Endothelial cell of umbilical vein (primary cell): ENCODE data around the gene CERK. TPM values are rescaled to one million over a fixed set of nuclear protein-coding genes. Genes with fewer than 3 reads are reported as not detected.

Experiments used
- BruUV-seq: library from RNA; stranded (reverse); fragments of 400-500 nt; replicated peaks from 2 replicates; lab custom pipeline; 2021; lab: Mats Ljungman, UMichigan
- CTCF ChIA-PET: fragments of 300-600, 350-600 bp; sonication (Branson Sonifier 250); formaldehyde crosslinking; loops from one replicate; lab custom pipeline; 2021; ENCODE audit warnings: antibody characterized with exemption, inconsistent platforms; lab: Charles Lee
- POLR2A ChIA-PET: fragments of 300-600, 350-600 bp; sonication (Branson Sonifier 250); formaldehyde crosslinking; loops from one replicate; lab custom pipeline; 2021; ENCODE audit warnings: antibody characterized with exemption, inconsistent platforms; lab: Charles Lee
- DNase-seq: peaks from one replicate; pipeline ENCODE4 v3.0.0-alpha.2; 2011; ENCODE audit warnings: low read depth, low spot score
- FAIRE-seq: peaks from 2 replicates; lab custom pipeline; 2011; peaks lifted over from hg19 to GRCh38; lab: Jason Lieb, UNC
- H2AFZ ChIP-seq: 2 replicates; pipeline ENCODE4 v1.6.0; 2012; ENCODE audit warnings: low read depth, low read length, control low read depth, inconsistent platforms
- H3K27ac ChIP-seq: 2 replicates; pipeline ENCODE4 v1.5.1; 2011; ENCODE audit warnings: low read depth, mild to moderate bottlenecking, control low read depth, low read length, moderate library complexity; ENCODE audit not compliant: insufficient read depth
- H3K27me3 ChIP-seq, 2 experiments: 2 replicates each; pipeline versions ENCODE4 v1.6.0 to v1.6.1; 2011; ENCODE audit warnings: low read length in 2 of 2, mixed read lengths in 1 of 2; ENCODE audit not compliant: control insufficient read depth in 2 of 2, insufficient read depth in 2 of 2
- H3K36me3 ChIP-seq, 2 experiments: 2 replicates in 1 of 2; 3 replicates in 1 of 2; pipeline ENCODE4 v1.5.1; 2011; ENCODE audit warnings: low read length in 2 of 2, mild to moderate bottlenecking in 1 of 2, moderate library complexity in 1 of 2; ENCODE audit not compliant: control insufficient read depth in 2 of 2, insufficient read depth in 2 of 2; ENCODE audit errors: extremely low read depth in 1 of 2
- H3K4me1 ChIP-seq: 3 replicates; pipeline ENCODE4 v1.5.1; 2011; ENCODE audit warnings: mild to moderate bottlenecking, low read length; ENCODE audit not compliant: control insufficient read depth, insufficient read depth; ENCODE audit errors: extremely low read depth
- H3K4me2 ChIP-seq: 2 replicates; pipeline ENCODE4 v1.6.1; 2011; ENCODE audit warnings: low read length, control low read depth, mixed read lengths; ENCODE audit not compliant: insufficient read depth
- H3K4me3 ChIP-seq, 3 experiments: fragments of 200-600 bp in 1 of 3; sonication (generic), shearing (Covaris generic) in 1 of 3; replicated peaks in 1 of 3; 2 replicates each; pipeline ENCODE4 v1.5.1; 2011 to 2016; ENCODE audit warnings: control low read depth in 3 of 3, low read length in 3 of 3, mild to moderate bottlenecking in 2 of 3, inconsistent platforms in 1 of 3, low read depth in 1 of 3, moderate library complexity in 1 of 3; ENCODE audit not compliant: insufficient read depth in 1 of 3
- H3K79me2 ChIP-seq: 2 replicates; pipeline ENCODE4 v1.6.0; 2012; ENCODE audit warnings: low read length, inconsistent platforms; ENCODE audit not compliant: control insufficient read depth, insufficient read depth
- H3K9ac ChIP-seq: replicated peaks from 2 replicates; pipeline ENCODE3; 2011; ENCODE audit warnings: low read length, control low read depth; ENCODE audit not compliant: insufficient read depth; ENCODE audit errors: extremely low read depth
- H3K9me1 ChIP-seq: replicated peaks from 3 replicates; pipeline ENCODE4 v1.6.0; 2011; ENCODE audit warnings: mild to moderate bottlenecking, low read length; ENCODE audit not compliant: control insufficient read depth, insufficient read depth; ENCODE audit errors: extremely low read depth
- H3K9me3 ChIP-seq: replicated peaks from 2 replicates; pipeline ENCODE4 v1.5.1; 2012; ENCODE audit warnings: low read length, inconsistent platforms; ENCODE audit not compliant: control insufficient read depth, insufficient read depth
- H4K20me1 ChIP-seq: replicated peaks from 2 replicates; pipeline ENCODE3; 2011; ENCODE audit warnings: mild to moderate bottlenecking, low read length; ENCODE audit not compliant: control insufficient read depth, insufficient read depth; ENCODE audit errors: extremely low read depth
- EZH2 ChIP-seq: IDR thresholded peaks from 2 replicates; pipeline ENCODE4 v1.6.1; 2012; ENCODE audit warnings: borderline replicate concordance, low read depth, mild to moderate bottlenecking, moderate library complexity, low read length, inconsistent platforms; ENCODE audit not compliant: severe bottlenecking
- FOS ChIP-seq: IDR thresholded peaks from 2 replicates; pipeline ENCODE4 v1.6.1; 2011; ENCODE audit warnings: mild to moderate bottlenecking, low read length, moderate library complexity, borderline replicate concordance; ENCODE audit not compliant: insufficient read depth
- JUN ChIP-seq: IDR thresholded peaks from 2 replicates; pipeline ENCODE4 v1.6.1; 2011; ENCODE audit warnings: borderline replicate concordance, low read depth; ENCODE audit not compliant: insufficient read length, insufficient read depth
- MYC ChIP-seq: IDR thresholded peaks from one replicate; pipeline ENCODE4 v1.6.1; 2011; ENCODE audit warnings: mild to moderate bottlenecking, low read depth, low read length
- POLR2A ChIP-seq: IDR thresholded peaks from 2 replicates; pipeline ENCODE4 v1.6.1; 2012; ENCODE audit warnings: low read depth, mild to moderate bottlenecking, control low read depth, low read length
- dilution Hi-C: fragments of 300-500 bp; cut with MboI; formaldehyde crosslinking; loops from one replicate; pipeline ENCODE4 v1.15.0; 2019; ENCODE audit warnings: low sequenced_read_pairs; ENCODE audit not compliant: extremely low pct_ligation_motif_present
- intact Hi-C: fragments of 100-400 bp; cut with micrococcal nuclease; formaldehyde crosslinking; loops from one replicate; pipeline ENCODE4 v1.10.0; 2022
- polyA plus RNA-seq, 4 experiments: library from polyadenylated mRNA; depleted of rRNA in 3 of 4; stranded (reverse) in 3 of 4; unstranded in 1 of 4; fragments of >200 nt; gene quantifications; 2 replicates each; pipeline versions ENCODE4 v1.2.1 to v1.2.3, GENCODE V29; 2011 to 2012; ENCODE audit warnings: missing spikeins in 1 of 4
- total RNA-seq: library from RNA; stranded (reverse); gene quantifications from 2 replicates; pipeline ENCODE4 v1.2.3, GENCODE V29; 2021
- TF ChIP-seq, protein P1 (sequence below), 2 donors: IDR thresholded peaks; 1 replicate in 1 of 2; 2 replicates in 1 of 2; pipeline ENCODE4 v1.5.1; 2011; ENCODE audit warnings: low read length in 2 of 2, mild to moderate bottlenecking in 2 of 2, moderate library complexity in 2 of 2, control low read depth in 1 of 2, inconsistent platforms in 1 of 2, low read depth in 1 of 2; ENCODE audit not compliant: insufficient read depth in 1 of 2; ENCODE audit errors: extremely low read depth in 1 of 2
- TF ChIP-seq, protein P2 (sequence below): IDR thresholded peaks from 2 replicates; pipeline ENCODE4 v1.6.1; 2011; ENCODE audit not compliant: insufficient read depth, insufficient read length

Gene CERK
- total and polyA plus RNA-seq, 2 donors (not counting 3 experiments of a cell fraction or from before 2014, with no cell fraction given) = 61.1 to 88.0 TPM

DNA sequence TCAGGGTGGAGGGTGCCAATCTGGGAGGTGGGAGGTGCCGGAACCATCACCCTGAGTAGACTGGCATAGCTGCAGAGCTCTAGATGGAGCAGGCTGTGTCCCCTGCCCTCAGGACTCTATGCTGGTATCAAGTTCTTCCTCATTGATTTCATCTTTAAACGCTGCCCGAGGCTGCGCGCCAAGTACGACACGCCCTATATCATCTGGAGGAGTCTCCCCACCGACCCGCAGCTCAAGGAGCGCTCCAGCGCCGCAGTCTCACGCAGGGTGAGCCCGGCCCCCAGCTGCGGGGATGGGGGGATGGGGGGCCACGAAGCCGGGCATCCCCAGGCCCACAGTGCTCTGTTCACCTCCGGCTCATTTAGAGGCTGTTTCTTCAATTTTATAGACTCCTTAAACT lies 65.3 kb downstream of the CERK start:
- ChIA-PET POLR2A (no interaction called here), CTCF (no interaction called here)
- Histone ChIP-seq H4K20me1 (no peaks in the 10 kb centered on the region), H3K9me3 (no peaks in the 10 kb centered on the region), H3K27ac (no peak overlapping the region), H3K4me2 (no peak overlapping the region), H3K9me1 (no peaks in the 10 kb centered on the region), H3K36me3 (peaks cover 0 to 2% of the 10 kb centered on the region in 2 experiments), H2AFZ (no peak overlapping the region), H3K27me3 (no peaks in the 10 kb centered on the region), H3K4me1 (no peaks in the 10 kb centered on the region), H3K79me2 (no peaks in the 10 kb centered on the region), H3K9ac (no peak overlapping the region), H3K4me3 (no peak overlapping the region)
- BruUV-seq = no TSS peak
- TF ChIP-seq, protein P1, sequence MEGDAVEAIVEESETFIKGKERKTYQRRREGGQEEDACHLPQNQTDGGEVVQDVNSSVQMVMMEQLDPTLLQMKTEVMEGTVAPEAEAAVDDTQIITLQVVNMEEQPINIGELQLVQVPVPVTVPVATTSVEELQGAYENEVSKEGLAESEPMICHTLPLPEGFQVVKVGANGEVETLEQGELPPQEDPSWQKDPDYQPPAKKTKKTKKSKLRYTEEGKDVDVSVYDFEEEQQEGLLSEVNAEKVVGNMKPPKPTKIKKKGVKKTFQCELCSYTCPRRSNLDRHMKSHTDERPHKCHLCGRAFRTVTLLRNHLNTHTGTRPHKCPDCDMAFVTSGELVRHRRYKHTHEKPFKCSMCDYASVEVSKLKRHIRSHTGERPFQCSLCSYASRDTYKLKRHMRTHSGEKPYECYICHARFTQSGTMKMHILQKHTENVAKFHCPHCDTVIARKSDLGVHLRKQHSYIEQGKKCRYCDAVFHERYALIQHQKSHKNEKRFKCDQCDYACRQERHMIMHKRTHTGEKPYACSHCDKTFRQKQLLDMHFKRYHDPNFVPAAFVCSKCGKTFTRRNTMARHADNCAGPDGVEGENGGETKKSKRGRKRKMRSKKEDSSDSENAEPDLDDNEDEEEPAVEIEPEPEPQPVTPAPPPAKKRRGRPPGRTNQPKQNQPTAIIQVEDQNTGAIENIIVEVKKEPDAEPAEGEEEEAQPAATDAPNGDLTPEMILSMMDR (IDR thresholded peaks at IDR 0.05; ENCODE audit: extremely low read depth in 1 of 2, insufficient read depth in 1 of 2, low read depth in 1 of 2, low read length in 2 of 2) = no peak
- no peak for TF ChIP-seq JUN
- TF ChIP-seq POLR2A = no peak
- TF ChIP-seq EZH2 = no peak
- no peak for TF ChIP-seq MYC
- no peak for TF ChIP-seq FOS
- intact Hi-C loops = no loop called here
- no peak for FAIRE-seq
- DNase-seq = no peak
- dilution Hi-C loops = no loop called here

DNA sequence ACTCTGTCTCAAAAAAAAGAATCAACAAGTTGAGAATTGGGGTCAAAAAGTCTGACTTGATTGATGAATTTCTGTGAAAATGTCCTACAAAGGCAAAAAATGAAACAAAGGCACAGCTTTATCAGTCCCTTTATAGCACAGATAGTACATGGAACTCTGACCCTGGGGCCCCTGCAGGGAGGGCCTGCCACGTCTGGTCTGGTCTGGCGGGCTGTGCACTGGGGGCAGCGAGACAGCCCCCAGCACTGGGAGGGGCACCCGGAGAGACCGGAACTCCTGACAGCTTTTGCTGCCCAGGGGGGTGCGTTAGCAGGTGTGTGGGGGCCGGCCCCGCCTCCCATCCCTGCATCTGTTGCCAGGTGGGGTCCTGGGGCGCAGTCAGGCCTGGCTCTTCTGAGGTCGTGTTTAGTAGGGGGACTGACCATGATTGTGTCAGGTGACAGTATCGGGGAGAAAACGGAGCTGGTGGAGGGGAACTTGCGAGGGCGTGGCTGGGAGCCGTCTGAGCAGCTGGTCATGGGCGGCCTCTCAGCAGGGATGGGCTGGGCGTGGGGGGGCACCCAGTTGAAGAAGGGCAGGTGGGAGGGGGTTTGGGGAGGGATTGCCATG lies 66.1 kb downstream of the CERK start:
- Histone ChIP-seq H3K9ac (no peak overlapping the region), H3K4me2 (no peak overlapping the region), H3K9me1 (no peaks in the 10 kb centered on the region), H3K9me3 (no peaks in the 10 kb centered on the region), H3K4me1 (no peaks in the 10 kb centered on the region), H3K27me3 (no peaks in the 10 kb centered on the region), H4K20me1 (no peaks in the 10 kb centered on the region), H2AFZ (no peak overlapping the region), H3K27ac (no peak overlapping the region), H3K79me2 (no peaks in the 10 kb centered on the region), H3K4me3 (no peak overlapping the region), H3K36me3 (peaks cover 0 to 4% of the 10 kb centered on the region in 2 experiments)
- no peak for FAIRE-seq
- no peak for DNase-seq
- intact Hi-C loops (no loop called here), dilution Hi-C loops (no loop called here)
- POLR2A ChIA-PET = no interaction called here
- BruUV-seq = no TSS peak
- TF ChIP-seq, protein P2, sequence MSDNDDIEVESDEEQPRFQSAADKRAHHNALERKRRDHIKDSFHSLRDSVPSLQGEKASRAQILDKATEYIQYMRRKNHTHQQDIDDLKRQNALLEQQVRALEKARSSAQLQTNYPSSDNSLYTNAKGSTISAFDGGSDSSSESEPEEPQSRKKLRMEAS = no peak
- CTCF ChIA-PET = interaction anchor here (1.1 kb wide), 1 partner anchor 10 kb away, joined by 3 read pairs; no protein-coding TSS in a partner anchor
